Right lobe of liver (tissue), 4 donors: ENCODE results near the gene PAX5.

ENCODE experiments used
- POLR2A ChIP-seq: fragments of 450-650 bp; IDR thresholded peaks from one replicate; pipeline ENCODE4 v1.6.1; 2017; ENCODE audit warnings: antibody characterized with exemption, mild to moderate bottlenecking
- TF ChIP-seq, protein P1 (sequence below), 4 donors: fragments of 200-600 bp in 3 of 4; fragments of 450-650 bp in 1 of 4; IDR thresholded peaks; one replicate each; pipeline versions ENCODE4 v1.5.1 to v1.8.0; 2016 to 2022; ENCODE audit warnings: antibody characterized with exemption in 4 of 4, mild to moderate bottlenecking in 2 of 4
- donor health status: DM: no; HTN: no; CAD: no.
- donor health status: DM: no; HTN: no; CAD: no.
- donor health status: DM: no; HTN: yes; CAD: no.

DNA sequence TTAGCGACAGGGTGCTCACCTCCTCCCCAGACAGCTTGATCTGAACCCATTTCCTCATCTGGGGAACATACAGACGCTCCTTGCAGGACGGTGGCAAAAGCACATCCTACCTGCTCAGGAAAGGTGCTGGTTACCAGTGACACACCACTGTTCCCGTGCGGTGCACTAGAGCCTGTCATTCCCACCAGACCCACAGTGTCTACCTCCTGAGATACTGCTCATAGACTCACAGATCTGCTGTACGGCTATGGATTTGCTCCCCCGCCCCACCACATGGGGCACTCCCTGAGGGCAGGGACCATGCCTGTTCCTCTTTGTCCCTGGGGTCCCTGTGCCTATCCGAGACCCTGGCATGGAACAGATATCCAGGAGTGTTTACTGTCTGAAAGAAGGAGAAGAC is 208.9 kb downstream of the PAX5 start:
- TF ChIP-seq, protein P1, sequence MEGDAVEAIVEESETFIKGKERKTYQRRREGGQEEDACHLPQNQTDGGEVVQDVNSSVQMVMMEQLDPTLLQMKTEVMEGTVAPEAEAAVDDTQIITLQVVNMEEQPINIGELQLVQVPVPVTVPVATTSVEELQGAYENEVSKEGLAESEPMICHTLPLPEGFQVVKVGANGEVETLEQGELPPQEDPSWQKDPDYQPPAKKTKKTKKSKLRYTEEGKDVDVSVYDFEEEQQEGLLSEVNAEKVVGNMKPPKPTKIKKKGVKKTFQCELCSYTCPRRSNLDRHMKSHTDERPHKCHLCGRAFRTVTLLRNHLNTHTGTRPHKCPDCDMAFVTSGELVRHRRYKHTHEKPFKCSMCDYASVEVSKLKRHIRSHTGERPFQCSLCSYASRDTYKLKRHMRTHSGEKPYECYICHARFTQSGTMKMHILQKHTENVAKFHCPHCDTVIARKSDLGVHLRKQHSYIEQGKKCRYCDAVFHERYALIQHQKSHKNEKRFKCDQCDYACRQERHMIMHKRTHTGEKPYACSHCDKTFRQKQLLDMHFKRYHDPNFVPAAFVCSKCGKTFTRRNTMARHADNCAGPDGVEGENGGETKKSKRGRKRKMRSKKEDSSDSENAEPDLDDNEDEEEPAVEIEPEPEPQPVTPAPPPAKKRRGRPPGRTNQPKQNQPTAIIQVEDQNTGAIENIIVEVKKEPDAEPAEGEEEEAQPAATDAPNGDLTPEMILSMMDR (IDR thresholded peaks at IDR 0.05), result no peak
- TF ChIP-seq POLR2A, result no peak
